Measurements from ENCODE around the gene CABP7.
A peak's percentile ranks its signal among the peaks of the same experiment; 100 is the strongest.

Gene CABP7

GRCh38 chr22:29719899-29720645, at the start of gene CABP7:
Gene CABP7, plus strand, starts transcription at chr22:29720003. Its CDS starts 422 bp downstream, at chr22:29720425.
- DNase-seq: no peak

GRCh38 chr22:29670626-29671025, 49.2 kb upstream of the CABP7 start:
- no peak for DNase-seq

- no peak for DNase-seq
Observed at GRCh38 chr22:29673361-29674066, 46.3 kb upstream of the CABP7 start.

DNA sequence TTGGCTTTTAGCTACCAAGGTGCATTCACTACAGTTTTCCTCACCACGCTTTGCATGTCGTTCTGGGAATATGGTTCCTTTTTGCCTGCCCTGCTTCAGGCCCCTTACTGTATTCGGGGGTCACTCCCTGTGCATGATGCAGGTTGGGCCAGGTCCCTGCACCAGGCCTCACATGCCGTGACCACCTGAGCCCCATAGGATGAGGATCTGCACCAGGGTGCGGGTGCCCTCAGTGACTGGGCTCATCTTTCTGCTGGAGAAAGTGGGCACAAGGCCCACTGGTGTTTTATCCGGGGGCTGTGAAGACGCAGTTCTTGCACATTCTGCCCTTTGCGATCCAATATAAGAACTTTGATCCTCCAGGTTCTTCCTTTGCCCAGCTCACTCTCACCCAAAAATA, 45.7 kb upstream of the CABP7 start:
- DNase-seq: no peak

DNA sequence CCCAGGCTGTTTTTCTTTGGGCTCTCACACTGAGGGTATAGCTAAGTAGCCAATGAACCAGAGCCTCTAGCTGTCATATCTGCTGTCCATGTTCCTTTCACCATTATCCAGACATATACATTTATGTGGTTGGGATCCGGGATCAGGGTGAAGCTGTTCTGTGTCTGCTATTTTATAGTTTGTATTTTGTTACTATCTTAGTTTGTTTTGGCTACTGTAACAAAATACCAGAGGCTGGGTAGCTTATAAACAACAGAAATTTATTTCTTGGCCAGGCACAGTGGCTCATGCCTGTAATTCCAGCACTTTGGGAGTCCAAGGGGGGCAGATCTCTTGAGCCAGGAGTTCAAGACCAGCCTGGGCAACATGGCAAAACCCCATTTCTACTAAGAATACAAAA, 40.5 kb upstream of the CABP7 start:
- no peak for DNase-seq

GRCh38 chr22:29683536-29683935, 36.3 kb upstream of the CABP7 start:
- DNase-seq: no peak

DNA sequence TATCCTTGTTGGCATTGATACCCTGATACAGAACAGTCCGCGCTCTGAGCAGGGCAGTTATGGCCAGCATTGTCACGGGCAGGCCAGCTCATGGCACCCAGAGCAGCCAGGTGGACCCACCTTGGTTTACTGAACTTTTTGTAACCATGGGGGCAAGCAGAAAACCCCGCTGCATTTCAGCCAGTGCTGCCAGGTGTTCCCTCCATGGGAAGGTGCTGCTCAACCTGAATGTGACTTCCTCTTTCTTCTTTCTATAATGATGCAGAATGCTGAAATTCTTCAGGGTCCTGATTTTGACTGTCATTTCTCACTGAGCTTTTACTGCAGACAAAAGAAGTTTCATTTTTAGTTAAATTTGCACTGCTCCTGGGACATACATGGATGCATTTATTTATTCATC, 35.6 kb upstream of the CABP7 start:
- no peak for DNase-seq

- DNase-seq: no peak
Observed at GRCh38 chr22:29689206-29689879, 30.5 kb upstream of the CABP7 start.

- peak; percentile 31 for DNase-seq
Observed at GRCh38 chr22:29689880-29690213, 30.0 kb upstream of the CABP7 start.

- DNase-seq: no peak
Observed at GRCh38 chr22:29690476-29690875, 29.3 kb upstream of the CABP7 start.

GRCh38 chr22:29691636-29692326, 28.0 kb upstream of the CABP7 start:
- no peak for DNase-seq

DNA sequence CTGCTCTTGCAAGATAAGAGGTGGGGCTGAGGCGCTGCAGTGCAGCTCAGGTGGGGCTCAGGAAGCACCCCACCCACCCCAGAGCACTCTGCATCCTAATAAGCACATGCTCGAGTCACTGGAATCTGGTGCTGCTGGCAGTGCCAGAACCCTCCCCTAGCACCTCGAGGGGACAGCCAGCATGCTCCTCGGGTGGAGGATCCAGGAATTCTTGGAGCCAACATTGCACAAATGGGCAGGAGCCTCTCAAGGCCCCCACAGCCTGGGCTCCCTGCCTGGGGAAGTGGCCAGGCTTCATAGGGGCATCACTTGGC, 27.5 kb upstream of the CABP7 start:
- no peak for DNase-seq

- no peak for DNase-seq
Observed at GRCh38 chr22:29693161-29693560, 26.6 kb upstream of the CABP7 start.

DNA sequence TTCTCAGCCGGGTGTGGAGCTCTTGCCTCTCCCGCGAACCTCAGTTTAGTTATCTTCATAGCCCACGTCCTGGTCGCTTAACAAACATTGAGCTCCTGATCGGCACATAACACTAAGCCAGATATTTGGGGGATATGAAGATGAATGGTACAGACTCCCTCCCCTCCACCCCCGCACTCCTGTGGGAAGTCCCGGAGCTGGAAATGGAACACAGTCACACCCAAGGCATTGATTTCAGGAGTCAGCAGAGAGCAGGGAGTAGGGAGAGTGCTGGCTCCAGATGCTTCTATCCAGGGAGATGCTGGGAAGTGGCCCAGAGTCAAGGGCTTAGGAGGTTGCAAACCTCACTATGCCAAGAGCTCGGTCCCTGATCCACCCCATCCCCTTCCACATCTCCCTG, 26.1 kb upstream of the CABP7 start:
- DNase-seq: no peak

DNA sequence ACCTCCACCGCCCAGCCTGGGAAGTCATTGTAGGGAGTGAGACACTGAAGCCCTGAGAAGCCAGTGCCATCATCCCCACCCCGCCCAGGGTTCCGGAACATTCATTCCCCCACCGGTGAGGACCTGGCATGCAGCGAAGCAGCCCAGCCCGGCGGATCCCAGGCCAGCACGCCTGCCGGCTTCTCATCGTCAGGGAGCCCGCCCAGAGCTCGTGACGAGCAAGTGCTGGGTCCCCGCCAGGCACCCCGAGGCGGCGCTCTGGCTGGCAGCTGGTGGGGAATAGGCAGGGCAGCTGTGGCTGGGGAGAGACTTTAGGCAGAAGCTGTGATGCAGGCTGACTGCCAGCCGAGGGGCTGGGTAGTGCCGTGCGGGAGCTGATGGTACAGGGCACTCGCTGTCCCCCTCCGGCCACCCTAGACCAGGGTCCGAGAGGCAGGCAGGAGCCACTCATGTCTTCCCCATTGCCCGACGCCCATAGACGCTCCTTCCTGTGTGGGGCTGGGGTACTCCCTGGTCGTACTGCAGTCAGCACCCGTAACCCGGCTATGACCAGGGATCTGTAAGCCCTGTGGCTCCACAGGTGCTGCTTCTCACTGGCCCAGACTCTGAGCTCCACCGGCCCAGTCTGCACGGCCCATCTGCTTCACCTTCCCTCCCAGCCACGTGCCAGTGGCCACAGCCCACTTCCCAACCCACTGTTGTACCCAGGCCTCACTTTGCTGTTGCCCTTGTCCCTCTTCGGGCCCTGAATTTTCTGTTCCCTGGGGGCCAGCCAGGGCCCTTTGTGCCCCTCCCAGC, 24.5 kb upstream of the CABP7 start:
- DNase-seq: no peak

DNA sequence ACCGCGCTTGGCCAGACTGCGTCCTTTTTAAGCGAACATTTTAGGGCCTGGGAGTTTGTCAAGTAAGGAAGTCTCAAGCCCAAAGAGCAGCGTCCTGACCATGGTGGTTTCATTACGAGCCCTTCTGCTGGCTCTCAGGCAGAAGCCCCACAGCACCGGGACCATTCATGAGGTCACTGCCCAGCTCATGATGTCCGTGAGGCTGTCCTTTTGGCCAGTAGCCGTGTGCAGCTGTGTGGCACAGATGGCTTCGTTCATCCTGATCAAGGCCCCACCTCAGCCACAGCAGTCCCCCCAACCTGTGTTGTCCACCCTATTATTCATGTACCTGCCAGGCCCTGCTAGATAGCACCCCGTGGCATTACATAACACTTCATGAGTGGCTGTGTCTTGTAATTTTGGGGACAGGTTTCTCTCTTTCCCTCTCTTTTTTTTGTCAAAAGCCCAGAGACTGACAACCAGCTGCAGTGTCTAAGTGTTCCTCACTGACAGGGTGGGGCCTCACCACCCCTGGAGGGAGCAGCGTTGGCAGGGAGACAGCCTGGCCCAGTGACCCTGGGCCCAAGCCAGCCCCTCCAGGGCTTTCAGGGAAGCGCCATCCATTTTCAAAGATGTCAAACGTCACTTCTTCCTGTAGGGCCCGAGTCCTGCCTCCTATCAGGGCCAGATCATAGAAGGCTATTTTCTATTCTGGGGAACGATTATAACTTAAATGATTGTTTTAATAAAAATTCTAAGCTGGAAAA, 21.8 kb upstream of the CABP7 start:
- DNase-seq: no peak

GRCh38 chr22:29700206-29700899, 19.4 kb upstream of the CABP7 start:
- DNase-seq: no peak

DNA sequence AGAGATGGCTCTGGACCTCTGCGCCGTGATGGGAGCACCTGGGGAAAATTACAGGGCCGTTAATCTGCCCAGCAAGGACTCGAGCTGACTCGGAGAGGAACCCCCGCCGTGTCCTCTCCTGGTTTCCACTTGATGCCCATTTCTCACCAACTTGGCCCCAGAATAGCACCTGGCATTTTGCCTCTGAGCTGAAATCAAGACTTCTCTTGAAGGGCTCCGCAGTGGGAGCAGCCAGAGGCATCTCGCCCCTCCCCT, 19.0 kb upstream of the CABP7 start:
- DNase-seq: no peak

- DNase-seq: peak; percentile 20
Observed at GRCh38 chr22:29701155-29701999, 18.4 kb upstream of the CABP7 start.

GRCh38 chr22:29702000-29702930, 17.5 kb upstream of the CABP7 start:
- no peak for DNase-seq

All from CD4-positive, alpha-beta T cell treated with Interleukin-12 subunit alpha and Interleukin-12 subunit beta, for 1 hour (primary cell).